Measurements from ENCODE around the gene ATP7A. TPM values are rescaled to one million over a fixed set of nuclear protein-coding genes. Genes with fewer than 3 reads are reported as not detected.

The ATP7A gene
- total RNA-seq, 4 donors from 2014 or later, result 19.9 to 33.2 (median 26.8) TPM

DNA sequence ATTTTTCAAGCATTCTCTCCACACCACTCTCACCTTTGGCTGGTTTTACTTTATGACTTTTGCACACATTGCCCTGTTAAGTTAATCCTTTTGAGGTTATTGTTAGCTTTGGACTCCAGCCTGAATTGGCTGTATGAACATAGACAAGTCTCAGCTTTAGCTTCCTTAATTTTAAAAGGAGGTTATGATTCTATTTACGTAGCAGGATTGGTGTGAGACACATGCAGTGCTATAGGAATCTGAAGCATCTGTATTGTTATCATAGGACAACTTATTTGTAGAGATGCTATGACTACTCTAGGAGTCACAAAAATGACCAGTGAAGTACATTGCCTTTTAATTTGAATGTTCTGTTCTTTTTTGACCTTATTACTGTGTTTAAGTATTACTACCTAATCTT, 43.2 kb downstream of the ATP7A start:
- WGBS, result 48% methylated on average over 1 of the region's 1 CpG
- Histone ChIP-seq H3K4me3 (no peak overlapping the region), H3K4me1 (no peaks in the 10 kb centered on the region), H3K36me3 (no peaks in the 10 kb centered on the region), H3K27ac (no peak overlapping the region), H3K27me3 (no peaks in the 10 kb centered on the region), H3K9me3 (no peaks in the 10 kb centered on the region)
- no peak for DNase-seq (ENCODE audit: low spot score in 2 of 2)
- TF ChIP-seq CTCF (IDR thresholded peaks at IDR 0.05) (no peak), EP300 (IDR thresholded peaks at IDR 0.05) (no peak), POLR2A (IDR thresholded peaks at IDR 0.05) (no peak), POLR2AphosphoS5 (IDR thresholded peaks at IDR 0.05) (no peak)

DNA sequence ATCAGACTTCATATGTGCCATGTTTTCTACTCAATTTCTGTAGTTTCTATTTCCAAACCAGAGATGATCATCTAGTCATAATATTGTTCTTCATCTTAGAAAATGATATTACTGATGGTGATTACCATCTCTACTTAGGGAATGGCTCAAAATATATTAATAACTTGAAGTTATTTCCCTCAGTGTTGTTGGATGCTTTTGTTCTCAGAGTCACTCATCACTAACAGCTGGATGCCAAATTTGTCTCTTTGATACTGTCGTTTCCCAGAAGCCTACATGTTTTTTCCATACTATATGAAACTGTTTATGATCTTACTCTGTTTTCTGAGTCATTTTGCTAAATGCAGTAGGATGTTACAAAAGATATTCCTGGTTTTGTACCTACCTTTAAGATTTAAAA, 50.1 kb downstream of the ATP7A start:
- H3K36me3 ChIP-seq, result no peaks in the 10 kb centered on the region
- no peak for DNase-seq (ENCODE audit: low spot score in 2 of 2)
- H3K27ac ChIP-seq, result no peak overlapping the region
- TF ChIP-seq POLR2A (IDR thresholded peaks at IDR 0.05), result no peak
- TF ChIP-seq CTCF (IDR thresholded peaks at IDR 0.05), result no peak
- TF ChIP-seq POLR2AphosphoS5 (IDR thresholded peaks at IDR 0.05), result no peak
- no peak for TF ChIP-seq EP300 (IDR thresholded peaks at IDR 0.05)
- H3K9me3 ChIP-seq, result no peaks in the 10 kb centered on the region
- 32% methylated on average over 1 of the region's 1 CpG for WGBS
- no peaks in the 10 kb centered on the region for H3K4me1 ChIP-seq
- H3K4me3 ChIP-seq, result no peak overlapping the region
- no peaks in the 10 kb centered on the region for H3K27me3 ChIP-seq

- 92% methylated on average over 2 of the region's 2 CpGs for WGBS
- Histone ChIP-seq H3K4me1 (no peaks in the 10 kb centered on the region), H3K27me3 (no peaks in the 10 kb centered on the region), H3K9me3 (no peaks in the 10 kb centered on the region), H3K27ac (no peak overlapping the region), H3K4me3 (no peak overlapping the region), H3K36me3 (no peaks in the 10 kb centered on the region)
- no peak for DNase-seq (ENCODE audit: low spot score in 2 of 2)
- TF ChIP-seq POLR2AphosphoS5 (IDR thresholded peaks at IDR 0.05) (no peak), CTCF (IDR thresholded peaks at IDR 0.05) (no peak), EP300 (IDR thresholded peaks at IDR 0.05) (no peak), POLR2A (IDR thresholded peaks at IDR 0.05) (no peak)
Measured at GRCh38 chrX:77961063-77961462, 50.6 kb downstream of the ATP7A start.

DNA sequence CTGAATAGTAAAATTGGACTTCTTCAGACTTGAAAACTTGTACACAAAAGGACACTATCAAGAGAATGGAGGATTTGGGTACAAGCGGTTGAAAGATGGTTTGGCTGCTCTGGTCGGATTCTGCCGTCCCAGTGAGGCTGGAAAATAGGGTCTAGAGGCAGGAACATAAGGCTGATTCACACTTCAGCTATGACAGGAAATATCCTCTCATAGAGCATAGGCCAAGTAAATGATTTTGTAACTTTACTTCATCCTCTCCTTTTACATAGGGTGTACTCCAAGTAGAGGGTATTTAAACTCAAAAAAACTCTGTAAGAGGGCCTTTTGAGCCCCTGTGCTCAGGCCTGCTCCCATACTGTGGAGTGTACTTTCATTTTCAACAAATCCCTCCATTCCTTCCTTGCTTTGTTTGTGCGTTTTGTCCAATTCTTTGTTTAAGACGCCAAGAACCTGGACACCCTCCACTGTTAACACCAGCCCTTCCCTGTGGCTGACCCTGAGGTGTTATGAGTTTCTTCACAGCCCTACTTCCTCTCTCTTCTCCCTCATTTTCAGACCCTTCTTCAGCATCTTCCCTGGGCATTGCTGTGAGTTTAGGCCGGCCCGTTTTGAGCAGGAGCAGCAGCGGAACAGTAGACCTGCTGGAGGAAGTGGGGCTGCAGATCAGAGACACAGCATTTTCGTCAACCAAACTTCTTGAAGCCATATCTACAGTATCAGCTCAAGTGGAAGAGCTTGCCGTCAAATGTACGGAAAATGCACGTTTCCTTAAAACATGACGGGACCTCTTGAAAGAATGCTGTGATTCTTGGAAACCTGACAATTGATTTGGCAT, 51.8 kb downstream of the ATP7A start:
- H3K4me3 ChIP-seq, result no peak overlapping the region
- TF ChIP-seq CTCF (IDR thresholded peaks at IDR 0.05) (no peak), POLR2AphosphoS5 (IDR thresholded peaks at IDR 0.05) (no peak), EP300 (IDR thresholded peaks at IDR 0.05) (no peak), POLR2A (IDR thresholded peaks at IDR 0.05) (no peak)
- no peaks in the 10 kb centered on the region for H3K36me3 ChIP-seq
- H3K27me3 ChIP-seq, result no peaks in the 10 kb centered on the region
- H3K27ac ChIP-seq, result no peak overlapping the region
- no peak for DNase-seq (ENCODE audit: low spot score in 2 of 2)
- no peaks in the 10 kb centered on the region for H3K9me3 ChIP-seq
- H3K4me1 ChIP-seq, result no peaks in the 10 kb centered on the region
- 84% methylated on average over 13 of the region's 13 CpGs for WGBS

GRCh38 chrX:77966361-77966760, 55.9 kb downstream of the ATP7A start:
- 90% methylated on average over 3 of the region's 3 CpGs for WGBS
- DNase-seq (ENCODE audit: low spot score in 2 of 2), result no peak
- TF ChIP-seq EP300 (IDR thresholded peaks at IDR 0.05) (no peak), POLR2AphosphoS5 (IDR thresholded peaks at IDR 0.05) (no peak), CTCF (IDR thresholded peaks at IDR 0.05) (no peak), POLR2A (IDR thresholded peaks at IDR 0.05) (no peak)
- H3K27me3 ChIP-seq, result no peaks in the 10 kb centered on the region
- no peaks in the 10 kb centered on the region for H3K36me3 ChIP-seq
- H3K27ac ChIP-seq, result no peak overlapping the region
- H3K4me1 ChIP-seq, result no peaks in the 10 kb centered on the region
- no peaks in the 10 kb centered on the region for H3K9me3 ChIP-seq
- H3K4me3 ChIP-seq, result no peak overlapping the region

All from suprapubic skin (tissue), 4 donors.